Measurements from ENCODE around the gene MROH2B.

DNA sequence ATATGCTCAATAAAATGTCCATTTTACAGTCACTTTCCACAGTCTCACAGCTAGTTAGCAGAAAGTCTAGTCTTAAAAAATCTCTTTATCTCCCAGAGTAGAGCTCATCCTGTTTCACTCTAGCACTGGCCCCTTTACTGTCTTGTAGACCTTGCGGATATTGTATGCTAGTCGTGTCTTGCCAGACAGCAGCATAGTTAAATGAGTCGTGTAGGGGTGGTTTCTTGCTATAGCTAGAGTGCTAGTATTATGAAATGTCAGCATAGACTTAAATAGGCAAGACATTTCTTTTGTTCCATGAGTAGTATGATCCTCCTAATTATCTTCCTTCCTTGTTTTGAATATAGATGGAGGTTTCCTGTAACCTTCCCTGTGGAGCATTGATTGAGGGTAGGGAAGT is 84.5 kb downstream of the MROH2B start:
- TF ChIP-seq CTCF (IDR thresholded peaks at IDR 0.05) (no peak), REST (IDR thresholded peaks at IDR 0.05; ENCODE audit: insufficient read depth in 1 of 2, low read depth in 2 of 2, low read length in 1 of 2) (no peak), POLR2AphosphoS5 (IDR thresholded peaks at IDR 0.05; ENCODE audit: low read depth, low read length) (no peak), TCF7L2 (IDR thresholded peaks at IDR 0.05; ENCODE audit: low read depth, low read length) (no peak)

All from Panc1 (cell line).